ENCODE measurements around the gene LAMA4.

- TF ChIP-seq CTCF (conservative IDR thresholded peaks at IDR 0.05; ENCODE audit: low read depth, low read length) = no peak
- no peak for TF ChIP-seq EZH2phosphoT487 (IDR thresholded peaks at IDR 0.05; ENCODE audit: borderline replicate concordance, low read length)
Observed at GRCh38 chr6:112258642-112259336, 4.4 kb upstream of the LAMA4 start.
